GM19193 (cell line): ENCODE measurements around the gene RGS6.

ENCODE experiments used
- POLR2A ChIP-seq: IDR thresholded peaks from 4 replicates; pipeline ENCODE4 v1.6.1; 2011; ENCODE audit not compliant: insufficient read depth, insufficient read length; ENCODE audit errors: extremely low read depth

The RGS6 gene

GRCh38 chr14:72045885-72046284 lies 113.7 kb downstream of the RGS6 start:
- TF ChIP-seq POLR2A, result no peak

DNA sequence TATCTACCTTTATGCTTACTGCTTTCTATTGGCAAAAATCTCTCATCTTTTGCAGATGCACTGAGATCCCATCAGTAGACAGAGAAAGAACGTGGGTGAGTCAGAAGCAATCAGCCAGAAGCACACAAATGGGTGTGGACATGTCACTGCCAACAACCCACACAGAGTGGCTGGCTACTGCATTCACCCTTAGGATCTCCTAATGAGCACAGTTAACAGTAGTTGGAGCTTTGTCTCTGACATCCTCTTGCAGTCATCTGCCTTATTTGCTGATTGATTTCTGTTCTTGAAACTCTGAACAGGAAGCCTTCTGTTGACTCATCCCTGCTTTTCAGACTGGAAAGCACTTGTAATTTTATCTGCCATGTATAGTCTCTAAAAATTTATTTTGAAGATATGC lies 117.2 kb downstream of the RGS6 start:
- no peak for TF ChIP-seq POLR2A

DNA sequence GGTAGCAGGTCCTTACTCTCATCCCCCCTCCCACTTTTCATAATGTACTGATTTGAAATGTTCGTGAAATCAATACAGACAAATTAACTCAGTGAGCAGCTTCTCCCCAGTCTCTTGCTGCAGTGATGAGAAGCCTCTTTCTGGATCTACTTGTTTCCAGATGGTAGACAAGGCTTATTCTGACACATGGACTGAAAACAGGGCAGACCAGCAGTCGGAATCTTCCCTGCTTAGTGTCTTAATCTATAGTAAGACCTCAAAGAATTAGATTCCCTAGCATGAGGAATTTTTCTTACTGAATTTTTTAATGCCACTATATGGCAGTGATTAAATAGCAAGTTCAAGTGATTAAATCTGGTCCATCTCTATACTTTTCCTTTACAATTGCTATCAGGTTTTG lies 120.1 kb downstream of the RGS6 start:
- no peak for TF ChIP-seq POLR2A

DNA sequence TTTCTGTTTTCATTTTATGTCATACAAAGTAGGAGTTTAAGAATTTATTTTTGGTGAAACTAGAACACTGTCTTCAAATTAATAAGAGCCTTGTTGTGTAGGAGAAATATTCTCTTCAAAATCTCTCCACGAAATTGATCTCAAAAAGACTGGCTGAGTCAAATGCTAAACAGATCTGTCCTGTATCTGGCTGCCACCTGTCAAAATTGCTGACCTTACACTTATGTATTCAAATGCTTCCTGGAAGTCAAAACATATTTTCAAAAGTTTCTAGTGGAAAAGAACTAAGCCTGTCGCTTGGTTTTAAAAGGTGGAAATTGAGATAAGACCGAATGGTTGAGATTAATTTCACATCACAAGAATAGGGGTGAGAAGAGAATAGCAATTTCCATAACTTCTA lies 121.4 kb downstream of the RGS6 start:
- TF ChIP-seq POLR2A, result no peak

- TF ChIP-seq POLR2A, result no peak
Measured at GRCh38 chr14:72054911-72055310, 122.7 kb downstream of the RGS6 start.

DNA sequence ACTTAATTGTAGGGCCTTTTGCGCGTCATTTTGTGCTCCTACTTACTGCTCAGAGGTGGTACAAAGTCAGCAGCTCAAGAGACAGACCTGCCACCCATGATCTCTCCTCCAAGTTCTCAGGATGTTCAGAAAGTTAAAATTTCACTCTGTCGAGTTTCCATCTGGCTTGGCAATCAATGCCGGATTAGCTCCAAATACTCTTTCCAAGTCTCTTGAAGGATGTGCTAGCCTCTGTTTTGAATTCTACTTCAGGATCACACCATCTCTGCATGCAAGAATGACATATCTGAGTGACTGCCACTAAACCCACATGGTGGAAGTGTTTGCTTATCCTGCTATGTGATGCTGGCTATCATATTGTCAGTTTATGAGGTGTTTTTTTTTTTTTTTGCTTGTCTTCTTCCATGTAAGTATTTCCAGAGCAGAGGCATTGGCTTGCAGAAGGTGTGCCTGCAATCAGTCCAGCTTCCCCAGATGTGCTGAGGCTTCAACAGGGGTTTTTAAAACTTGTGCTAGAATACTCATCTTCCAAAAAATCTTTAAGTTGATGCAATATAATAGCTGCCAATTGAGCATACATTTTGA lies 125.6 kb downstream of the RGS6 start:
- TF ChIP-seq POLR2A, result no peak

GRCh38 chr14:72060460-72060859 lies 128.2 kb downstream of the RGS6 start:
- no peak for TF ChIP-seq POLR2A

DNA sequence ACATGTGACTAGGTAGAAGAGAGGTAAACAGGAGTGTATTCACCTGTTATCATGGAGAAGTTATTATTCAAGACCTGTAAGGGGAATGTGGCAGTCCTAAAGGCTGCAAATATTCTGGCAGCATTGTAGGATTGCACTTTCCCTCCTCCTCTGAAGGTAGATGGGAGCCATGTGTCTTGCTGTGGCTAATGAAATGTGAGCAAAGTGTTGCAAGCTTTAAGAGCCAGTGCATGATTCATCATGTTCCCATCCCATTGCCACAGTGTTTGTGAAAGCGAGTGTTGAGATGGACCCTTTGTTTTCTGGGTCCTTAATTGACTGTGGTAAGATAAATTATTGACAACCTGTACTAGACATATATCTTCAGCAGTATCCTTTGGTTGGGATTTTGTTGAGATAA lies 128.7 kb downstream of the RGS6 start:
- no peak for TF ChIP-seq POLR2A

- TF ChIP-seq POLR2A, result no peak
Measured at GRCh38 chr14:72061718-72062117, 129.5 kb downstream of the RGS6 start.

- TF ChIP-seq POLR2A, result no peak
Measured at GRCh38 chr14:72063761-72064282, 131.6 kb downstream of the RGS6 start.

GRCh38 chr14:72064501-72064900 lies 132.3 kb downstream of the RGS6 start:
- no peak for TF ChIP-seq POLR2A

DNA sequence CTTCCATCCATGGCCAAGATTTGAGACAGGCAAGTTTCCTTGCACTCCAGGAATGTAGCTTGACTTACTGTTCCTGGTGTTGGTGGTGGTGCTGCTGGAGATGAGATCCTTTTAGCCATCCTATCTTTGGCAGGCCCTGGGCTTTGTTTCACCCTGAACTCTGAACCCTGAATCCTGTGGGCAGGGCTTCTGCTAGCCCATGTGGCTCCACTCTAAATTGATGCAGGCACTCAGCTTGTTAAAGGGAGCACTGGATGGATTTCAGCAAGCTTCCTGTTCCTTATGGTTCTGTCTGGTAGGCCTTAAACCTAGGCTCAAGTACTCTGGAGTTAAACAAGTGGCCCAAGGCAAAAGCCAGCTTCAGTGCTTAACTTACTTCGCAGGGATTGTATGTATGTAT lies 138.2 kb downstream of the RGS6 start:
- no peak for TF ChIP-seq POLR2A

DNA sequence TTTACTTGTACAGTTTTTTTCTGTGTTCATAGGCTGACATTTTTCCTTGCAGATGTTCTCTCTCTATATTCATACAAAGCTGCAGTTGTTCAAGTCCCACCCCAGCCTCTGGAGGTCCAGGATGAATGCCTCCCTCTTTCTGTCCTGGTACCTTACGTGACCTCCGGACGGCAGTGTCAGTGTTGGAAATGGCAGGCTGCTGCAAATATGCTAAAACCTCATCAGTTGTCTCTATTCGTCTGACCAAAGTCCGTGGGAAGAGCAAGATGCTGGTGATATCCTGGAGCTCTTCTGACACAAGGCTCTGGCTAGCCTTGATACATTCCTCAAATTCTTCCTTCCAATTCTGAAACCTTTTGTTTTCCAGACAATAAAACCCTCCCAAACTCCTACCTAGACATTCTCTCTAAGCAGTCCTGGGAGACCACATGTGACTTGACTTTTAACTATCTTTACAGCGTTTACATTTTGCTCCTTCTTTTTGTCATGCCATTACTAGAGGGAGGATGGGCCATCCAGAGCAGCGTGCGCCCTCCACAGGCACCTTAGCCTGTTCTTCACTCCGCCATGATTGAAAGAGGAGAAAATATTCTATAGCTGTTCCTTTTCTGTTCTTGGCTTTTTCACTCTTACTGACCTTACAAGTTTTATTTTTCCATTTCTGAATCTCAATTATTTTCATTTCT lies 143.6 kb downstream of the RGS6 start:
- no peak for TF ChIP-seq POLR2A

- TF ChIP-seq POLR2A, result no peak
Measured at GRCh38 chr14:72081137-72081536, 148.9 kb downstream of the RGS6 start.

- no peak for TF ChIP-seq POLR2A
Measured at GRCh38 chr14:72084935-72085334, 152.7 kb downstream of the RGS6 start.

GRCh38 chr14:72089625-72090024 lies 157.4 kb downstream of the RGS6 start:
- no peak for TF ChIP-seq POLR2A

DNA sequence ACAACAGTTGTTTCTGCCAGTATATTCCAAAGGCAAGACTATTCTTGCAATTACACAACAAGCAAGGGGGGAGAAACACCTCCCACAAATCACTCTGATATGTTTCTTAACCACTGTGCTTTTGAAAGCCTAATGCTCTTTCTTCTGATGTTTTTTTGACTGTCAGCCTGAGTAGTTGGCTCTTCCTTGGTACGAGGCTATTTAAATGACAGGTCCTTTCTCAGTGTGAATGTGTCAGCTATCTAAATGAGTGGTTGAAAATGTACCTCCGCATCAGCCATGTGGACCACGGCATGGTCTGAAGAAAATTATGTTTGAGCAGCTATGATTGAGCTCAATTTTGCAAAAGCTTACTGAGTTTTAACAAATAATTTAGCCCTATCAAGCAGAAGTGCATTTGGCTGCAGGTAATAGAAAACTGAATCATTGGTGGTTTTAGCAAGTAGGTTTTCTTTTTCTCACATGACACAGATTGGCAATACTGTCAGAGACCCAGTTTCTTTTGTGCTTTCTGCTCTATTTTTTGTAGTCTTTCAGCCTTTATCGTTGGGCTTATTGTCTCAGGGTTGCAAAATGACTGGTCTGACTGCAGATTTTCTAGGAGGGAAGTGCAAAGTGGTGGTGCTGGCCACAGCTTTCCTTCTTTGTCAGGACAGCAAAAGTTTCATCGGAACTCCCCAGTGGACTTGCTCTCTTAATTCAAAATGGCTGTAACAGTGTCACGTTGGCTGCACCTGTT lies 162.8 kb downstream of the RGS6 start:
- TF ChIP-seq POLR2A, result no peak
